Activated T-helper 1 cell treated with anti-CD3 and anti-CD28 coated beads, Interleukin-12 subunit alpha, Interleukin-12 subunit beta, Interleukin-2, Interleukin-4 antibody, amounts not matched to agents 30 ng/mL and 10 ng/mL and 1 ng/mL, durations not matched to agents 14 hours and 24 hours and 36 hours (primary cell): ENCODE results near the gene PHLDB1. TPM values are rescaled to one million over a fixed set of nuclear protein-coding genes. Genes with fewer than 3 reads are reported as not detected.
"Not testable (repeated sequence)": the region's sequence is repeated elsewhere in the genome, so short reads cannot be mapped to it uniquely, and the experiment has no call there.

Experiments
- DNase-seq: peaks from one replicate; pipeline ENCODE4 v3.0.0; 2021; ENCODE audit warnings: low spot score
- H3K27ac Mint-ChIP-seq: one replicate; pipeline ENCODE4 v1.8.0; 2021; ENCODE audit warnings: mild to moderate bottlenecking, mixed read lengths
- H3K27me3 Mint-ChIP-seq: one replicate; pipeline ENCODE4 v1.8.0; 2022; ENCODE audit warnings: mild to moderate bottlenecking, moderate library complexity, mixed read lengths; ENCODE audit not compliant: insufficient read depth
- H3K36me3 Mint-ChIP-seq: one replicate; pipeline ENCODE4 v1.8.0; 2021; ENCODE audit warnings: low read depth, mixed read lengths
- H3K4me1 Mint-ChIP-seq: one replicate; pipeline ENCODE4 v1.8.0; 2021; ENCODE audit warnings: low read depth, mixed read lengths
- H3K4me3 Mint-ChIP-seq: one replicate; pipeline ENCODE4 v1.8.0; 2021; ENCODE audit warnings: mild to moderate bottlenecking, moderate library complexity, mixed read lengths
- H3K9me3 Mint-ChIP-seq: one replicate; pipeline ENCODE4 v1.8.0; 2021; ENCODE audit warnings: mixed read lengths
- intact Hi-C: fragments of 100-400 bp; cut with micrococcal nuclease; formaldehyde crosslinking; loops from one replicate; pipeline ENCODE4 v1.15.1; 2024
- total RNA-seq: library from RNA; stranded (reverse); gene quantifications from 2 replicates; pipeline ENCODE4 v1.2.3, GENCODE V29; 2022

PHLDB1 gene
- total RNA-seq, 1 donor from 2014 or later: 1.4 TPM

DNA sequence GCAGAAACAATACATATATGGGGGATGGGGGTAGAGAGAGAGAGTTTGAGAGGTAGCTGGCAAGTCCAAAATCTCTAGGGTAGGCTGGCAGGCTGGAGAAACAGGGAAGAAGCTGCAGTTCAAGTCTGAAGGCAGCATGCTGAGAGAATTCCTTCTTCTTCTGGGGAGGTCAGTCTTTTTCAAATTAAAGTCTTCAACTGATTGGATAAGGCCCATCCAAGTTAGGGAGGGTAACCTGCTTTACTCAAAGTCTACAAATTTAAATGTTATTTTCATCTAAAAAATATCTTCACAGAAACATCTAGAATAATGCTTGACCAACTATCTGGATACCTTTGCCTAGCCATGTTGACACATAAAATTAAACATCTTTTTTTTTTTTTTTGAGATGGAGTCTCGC is 75.0 kb downstream of the PHLDB1 start:
- H3K9me3 Mint-ChIP-seq: no peaks in the 10 kb centered on the region
- intact Hi-C loops: no loop called here
- H3K27me3 Mint-ChIP-seq: peaks cover 21% of the 10 kb centered on the region
- no peak overlapping the region for H3K4me3 Mint-ChIP-seq
- no peak overlapping the region for H3K27ac Mint-ChIP-seq
- no peaks in the 10 kb centered on the region for H3K36me3 Mint-ChIP-seq
- no peak for DNase-seq
- no peaks in the 10 kb centered on the region for H3K4me1 Mint-ChIP-seq

DNA sequence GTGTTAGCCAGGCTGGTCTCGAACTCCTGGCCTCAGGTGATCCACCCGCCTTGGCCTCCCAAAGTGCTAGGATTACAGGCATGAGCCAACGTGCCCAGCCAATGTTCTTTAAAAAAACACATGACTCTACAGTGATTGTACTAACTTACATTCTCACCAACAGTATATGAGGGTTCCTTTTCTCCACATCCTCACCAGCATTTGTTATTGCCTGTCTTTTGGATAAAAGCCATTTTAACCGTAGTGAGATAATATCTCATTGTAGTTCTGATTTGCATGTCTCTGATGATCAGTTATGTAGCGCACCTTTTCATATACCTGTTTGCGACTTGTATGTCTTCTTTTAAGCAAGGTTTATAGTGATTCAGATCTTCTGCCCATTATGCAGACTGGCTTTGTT is 75.5 kb downstream of the PHLDB1 start:
- H3K27ac Mint-ChIP-seq, H3K4me3 Mint-ChIP-seq, H3K4me1 Mint-ChIP-seq, H3K36me3 Mint-ChIP-seq, DNase-seq, H3K9me3 Mint-ChIP-seq, intact Hi-C loops: not testable (repeated sequence)
- peaks cover 21% of the 10 kb centered on the region for H3K27me3 Mint-ChIP-seq

DNA sequence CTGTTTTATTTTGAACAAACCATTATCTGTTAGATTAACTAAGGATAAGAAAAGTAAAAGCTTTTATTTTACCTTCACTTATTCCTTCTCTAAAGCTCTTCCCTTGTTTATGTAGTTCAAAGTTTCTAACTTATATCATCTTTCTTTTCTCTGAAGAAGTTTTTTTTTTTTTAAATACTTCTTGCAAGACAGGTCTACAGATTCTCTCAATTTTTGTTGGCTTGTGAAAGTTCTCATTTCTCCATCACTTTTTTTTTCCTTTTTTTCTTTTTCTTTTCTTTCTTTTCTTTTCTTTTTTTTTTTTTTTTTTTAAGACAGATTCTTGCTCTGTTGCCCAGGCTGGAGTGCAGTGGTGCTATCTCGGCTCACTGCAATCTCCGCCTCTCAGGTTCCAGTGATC is 76.8 kb downstream of the PHLDB1 start:
- Mint-ChIP-seq H3K4me1 (peaks cover 5% of the 10 kb centered on the region), H3K9me3 (no peaks in the 10 kb centered on the region), H3K36me3 (no peaks in the 10 kb centered on the region), H3K27me3 (peaks cover 21% of the 10 kb centered on the region), H3K4me3 (no peak overlapping the region), H3K27ac (no peak overlapping the region)
- no peak for DNase-seq
- intact Hi-C loops: no loop called here

DNA sequence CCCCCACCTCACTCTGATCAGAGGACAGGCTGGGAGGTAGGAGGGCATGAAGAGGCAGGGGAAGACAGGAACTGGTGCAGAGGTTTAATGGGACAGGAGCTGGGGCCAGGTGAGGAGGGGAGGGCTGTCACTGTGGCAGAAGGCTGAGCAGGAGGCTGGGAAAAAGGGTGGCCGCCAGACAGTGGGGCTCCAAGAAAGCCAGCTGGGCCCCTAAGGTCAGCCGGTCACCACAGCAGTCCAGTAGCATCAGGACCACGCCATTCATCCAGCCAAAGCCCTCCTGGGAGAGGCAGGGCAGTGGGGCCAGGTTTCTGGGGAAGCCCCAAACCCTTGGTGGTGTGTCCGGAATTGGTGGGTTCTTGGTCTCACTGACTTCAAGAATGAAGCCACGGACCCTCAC is 80.5 kb downstream of the PHLDB1 start:
- no peak overlapping the region for H3K4me3 Mint-ChIP-seq
- peaks cover 13% of the 10 kb centered on the region for H3K27me3 Mint-ChIP-seq
- peaks cover 26% of the 10 kb centered on the region for H3K4me1 Mint-ChIP-seq
- no peaks in the 10 kb centered on the region for H3K36me3 Mint-ChIP-seq
- intact Hi-C loops: no loop called here
- DNase-seq: no peak
- H3K27ac Mint-ChIP-seq: no peak overlapping the region
- no peaks in the 10 kb centered on the region for H3K9me3 Mint-ChIP-seq

DNA sequence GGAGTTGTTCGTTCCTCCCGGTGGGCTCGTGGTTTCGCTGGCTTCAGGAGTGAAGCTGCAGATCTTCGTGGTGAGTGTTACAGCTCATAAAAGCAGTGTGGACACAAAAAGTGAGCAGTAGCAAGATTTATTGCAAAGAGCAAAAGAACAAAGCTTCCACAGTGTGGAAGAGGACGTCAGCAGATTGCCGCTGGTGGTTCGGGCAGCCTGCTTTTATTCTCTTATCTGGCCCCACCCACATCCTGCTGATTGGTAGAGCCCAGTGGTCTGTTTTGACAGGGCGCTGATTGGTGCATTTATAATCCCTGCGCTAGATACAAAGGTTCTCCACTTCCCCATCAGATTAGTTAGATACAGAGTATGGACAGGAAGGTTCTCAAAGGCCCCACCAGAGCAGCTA is 80.9 kb downstream of the PHLDB1 start:
- H3K36me3 Mint-ChIP-seq, H3K9me3 Mint-ChIP-seq, H3K4me3 Mint-ChIP-seq, DNase-seq, intact Hi-C loops, H3K27ac Mint-ChIP-seq: not testable (repeated sequence)
- peaks cover 14% of the 10 kb centered on the region for H3K27me3 Mint-ChIP-seq
- peaks cover 31% of the 10 kb centered on the region for H3K4me1 Mint-ChIP-seq

DNA sequence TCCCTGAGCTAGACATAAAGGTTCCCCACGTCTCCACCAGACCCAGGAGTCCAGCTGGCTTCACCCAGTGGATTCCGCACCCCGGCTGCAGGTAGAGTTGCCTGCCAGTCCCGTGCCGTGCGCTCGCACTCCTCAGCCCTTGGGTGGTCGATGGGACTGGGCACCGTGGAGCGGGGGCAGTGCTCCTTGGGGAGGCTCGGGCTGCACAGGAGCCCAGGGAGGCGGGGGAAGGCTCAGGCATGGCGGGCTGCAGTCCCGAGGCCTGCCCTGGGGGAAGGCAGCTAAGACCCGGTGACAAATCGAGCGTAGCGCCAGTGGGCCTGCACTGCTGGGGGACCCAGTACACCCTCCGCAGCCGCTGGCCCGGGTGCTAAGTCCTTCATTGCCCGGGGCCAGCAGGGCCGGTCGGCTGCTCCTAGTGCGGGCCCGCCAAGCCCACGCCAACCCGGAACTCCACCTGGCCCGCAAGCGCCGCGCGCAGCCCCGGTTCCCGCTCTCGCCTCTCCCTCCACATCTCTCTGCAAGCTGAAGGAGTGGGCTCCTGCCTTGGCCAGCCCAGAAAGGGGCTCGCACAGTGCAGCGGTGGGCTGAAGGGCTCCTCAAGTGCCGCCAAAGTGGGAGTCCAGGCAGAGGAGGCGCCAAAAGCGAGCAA is 81.6 kb downstream of the PHLDB1 start:
- Mint-ChIP-seq H3K27me3 (peaks cover 14% of the 10 kb centered on the region), H3K36me3 (no peaks in the 10 kb centered on the region), H3K9me3 (no peaks in the 10 kb centered on the region), H3K27ac (no peak overlapping the region), H3K4me1 (peaks cover 36% of the 10 kb centered on the region), H3K4me3 (no peak overlapping the region)
- intact Hi-C loops: no loop called here
- DNase-seq: no peak

DNA sequence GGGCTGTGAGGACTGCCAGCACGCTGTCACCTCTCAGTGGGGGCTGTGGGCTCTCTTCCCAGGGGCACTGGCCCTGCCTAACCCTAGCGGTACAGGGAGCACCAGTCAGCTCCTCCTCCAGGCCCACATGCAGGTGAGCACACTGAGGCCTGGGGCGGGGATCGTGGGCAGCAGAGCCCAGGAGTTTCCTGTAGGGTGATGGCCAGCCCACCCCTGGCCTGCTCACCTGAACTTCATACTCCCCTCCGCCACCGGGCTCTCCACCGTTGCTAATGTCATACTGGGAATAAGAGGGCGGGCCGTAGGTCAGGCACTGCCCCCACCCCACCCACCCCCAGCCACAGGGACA is 82.1 kb downstream of the PHLDB1 start:
- no peak overlapping the region for H3K4me3 Mint-ChIP-seq
- peaks cover 36% of the 10 kb centered on the region for H3K4me1 Mint-ChIP-seq
- peaks cover 14% of the 10 kb centered on the region for H3K27me3 Mint-ChIP-seq
- H3K36me3 Mint-ChIP-seq: no peaks in the 10 kb centered on the region
- intact Hi-C loops: no loop called here
- H3K9me3 Mint-ChIP-seq: no peaks in the 10 kb centered on the region
- DNase-seq: no peak
- H3K27ac Mint-ChIP-seq: no peak overlapping the region

DNA sequence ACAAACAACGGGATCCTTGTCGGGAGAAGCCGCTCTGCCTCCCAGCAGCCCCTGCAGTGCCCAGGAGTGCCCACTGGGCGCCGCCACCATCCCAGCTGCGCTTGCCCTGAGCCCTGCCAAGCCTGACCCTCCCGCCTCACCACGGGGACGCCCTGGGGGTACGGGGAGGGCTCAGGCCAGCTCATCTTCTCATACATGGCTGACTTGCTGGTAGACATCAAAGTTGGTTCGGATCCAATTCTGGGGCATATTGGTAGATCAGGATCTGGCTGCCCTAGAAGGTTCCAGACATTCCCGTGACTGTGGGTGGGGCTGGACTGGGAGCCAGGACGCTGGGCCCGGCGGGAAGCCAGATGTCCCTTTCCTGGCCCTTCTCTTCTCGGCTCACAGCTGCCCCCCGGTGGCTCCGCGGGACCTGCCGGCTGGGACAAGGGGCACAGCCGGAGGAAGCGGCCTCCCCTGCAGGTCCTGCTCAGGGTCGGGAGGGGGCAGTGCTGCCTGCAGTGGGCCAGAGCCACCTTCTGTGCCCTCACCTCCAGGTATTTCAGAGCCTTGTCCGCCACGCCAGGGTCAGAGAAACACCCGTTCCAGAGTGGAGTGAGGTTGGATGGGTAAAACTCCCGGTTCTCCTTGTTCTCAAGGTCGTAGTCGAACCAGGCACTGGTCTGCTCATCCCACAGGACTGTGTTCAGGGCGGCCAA is 82.6 kb downstream of the PHLDB1 start:
- Mint-ChIP-seq H3K27me3 (peaks cover 10% of the 10 kb centered on the region), H3K4me1 (peaks cover 36% of the 10 kb centered on the region), H3K9me3 (no peaks in the 10 kb centered on the region), H3K36me3 (no peaks in the 10 kb centered on the region), H3K27ac (peak overlapping the region; percentile 52), H3K4me3 (peak overlapping the region; percentile 60)
- peak; percentile 72 for DNase-seq
- intact Hi-C loops: loop anchor here (1.0 to 2.0 kb wide), 4 partner anchors 63 to 266 kb away; partner anchors contain the start of genes DDX6 and UPK2

DNA sequence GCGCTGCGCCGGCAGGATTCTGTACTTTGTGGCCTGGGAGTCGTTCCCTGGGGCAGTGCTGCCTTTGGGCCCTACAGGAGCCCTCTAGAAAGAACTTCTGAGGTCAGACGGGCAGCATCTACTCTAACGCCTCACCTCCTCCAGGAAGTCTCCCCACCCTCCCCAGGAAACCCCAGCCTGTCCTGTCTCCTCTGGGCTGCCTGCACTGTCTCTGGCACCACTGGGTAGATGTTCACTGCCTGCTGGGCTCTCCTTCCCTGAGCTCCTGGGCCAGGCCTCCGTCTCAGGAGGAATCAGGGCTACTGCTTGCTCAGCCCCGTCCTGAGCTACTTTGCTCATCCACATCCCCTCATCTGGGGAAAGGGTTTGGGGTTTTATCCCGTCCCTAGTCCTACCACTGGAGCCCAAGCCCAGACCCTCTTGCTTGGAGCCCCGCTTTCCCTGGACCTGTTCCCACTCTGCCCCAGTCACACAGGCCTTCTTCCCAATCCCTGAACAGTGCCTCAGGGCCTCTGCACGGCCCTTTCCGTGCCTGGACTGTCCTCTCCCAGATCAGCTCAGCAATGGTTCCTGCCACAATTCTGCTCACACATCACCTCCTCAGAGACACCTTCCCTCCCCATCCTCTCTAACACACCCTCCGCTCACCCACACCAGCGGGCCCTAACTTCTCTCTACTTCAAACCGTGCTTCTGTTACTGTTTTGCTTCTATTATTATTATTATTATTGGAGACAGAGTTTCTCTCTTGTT is 83.3 kb downstream of the PHLDB1 start:
- Mint-ChIP-seq H3K36me3 (no peaks in the 10 kb centered on the region), H3K4me1 (peaks cover 36% of the 10 kb centered on the region), H3K27me3 (peaks cover 7% of the 10 kb centered on the region), H3K9me3 (no peaks in the 10 kb centered on the region), H3K4me3 (peak overlapping the region; percentile 47), H3K27ac (peak overlapping the region; percentile 44)
- DNase-seq: no peak
- intact Hi-C loops: loop anchor here (1.0 to 2.0 kb wide), 4 partner anchors 62 to 266 kb away; partner anchors contain the start of genes DDX6 and UPK2

DNA sequence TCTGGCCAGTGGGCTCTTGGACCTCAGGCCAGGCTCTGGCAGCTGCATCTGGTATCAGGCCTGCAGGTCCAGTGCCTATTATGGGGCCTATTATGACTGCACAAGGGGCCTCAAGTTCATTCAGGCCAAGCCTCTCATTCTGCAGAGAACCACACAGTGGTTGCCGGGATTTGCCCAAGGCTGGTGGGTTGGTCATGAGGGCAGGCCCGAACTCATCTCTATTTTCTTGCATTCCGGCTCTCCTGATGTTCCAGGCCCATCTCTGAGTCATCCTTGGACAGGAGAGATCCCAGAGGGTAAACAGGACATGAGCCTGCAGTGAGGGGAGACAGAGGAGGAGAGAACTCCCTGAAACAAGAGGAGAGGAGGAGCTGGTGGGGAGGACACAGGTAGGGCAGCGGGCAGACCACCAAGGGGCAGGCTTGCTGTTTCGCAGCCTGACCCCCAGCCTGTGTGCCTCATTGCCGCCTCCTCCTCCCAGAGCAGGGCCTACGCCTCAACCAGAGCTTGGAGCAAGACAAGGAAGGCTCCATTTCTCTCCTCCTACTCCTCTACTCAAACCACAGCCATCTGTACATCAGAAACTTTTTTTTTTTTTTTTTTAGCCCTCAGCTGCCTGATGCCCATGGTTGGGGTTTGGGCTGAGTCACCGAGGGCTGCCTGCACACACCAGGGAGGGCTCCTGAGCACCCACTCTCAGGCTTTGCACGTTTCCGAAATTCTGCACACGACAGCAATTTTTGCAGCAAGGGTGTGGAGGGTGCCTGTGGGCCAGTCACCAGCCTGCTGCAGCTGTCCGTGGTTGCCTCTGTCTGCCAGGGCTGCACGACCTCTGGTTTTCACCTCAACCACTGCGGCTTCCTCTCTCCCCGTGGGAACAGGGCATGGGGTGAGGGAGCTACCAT is 84.8 kb downstream of the PHLDB1 start:
- intact Hi-C loops: loop anchor here (2.0 kb wide), 2 partner anchors 61 to 99 kb away; partner anchors contain the start of gene DDX6
- Mint-ChIP-seq H3K9me3 (no peaks in the 10 kb centered on the region), H3K4me3 (no peak overlapping the region), H3K27ac (no peak overlapping the region), H3K36me3 (no peaks in the 10 kb centered on the region), H3K4me1 (peaks cover 36% of the 10 kb centered on the region), H3K27me3 (peaks cover 3% of the 10 kb centered on the region)
- peak; percentile 33 for DNase-seq

DNA sequence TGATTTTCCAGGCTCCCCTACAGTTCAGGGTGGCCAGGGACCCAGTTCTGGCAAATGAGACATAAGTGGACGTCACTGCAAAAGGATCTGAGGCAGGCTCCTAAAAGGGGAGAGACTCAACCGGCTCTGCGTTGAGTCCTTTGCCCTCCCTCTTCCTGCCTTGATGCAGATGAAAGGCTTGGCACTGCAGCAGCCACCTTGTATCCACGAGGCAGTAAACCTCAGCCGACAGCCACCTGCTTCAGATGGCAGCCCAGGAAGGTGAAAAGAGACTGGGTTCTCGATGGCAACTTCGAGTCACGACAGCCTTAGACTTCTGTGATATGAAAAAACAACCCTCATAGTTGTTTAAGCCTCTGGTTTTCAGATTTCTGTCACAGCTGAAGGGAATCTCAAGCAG is 86.8 kb downstream of the PHLDB1 start:
- Mint-ChIP-seq H3K4me1 (peaks cover 31% of the 10 kb centered on the region), H3K27me3 (peaks cover 6% of the 10 kb centered on the region), H3K27ac (no peak overlapping the region), H3K4me3 (no peak overlapping the region), H3K36me3 (no peaks in the 10 kb centered on the region), H3K9me3 (no peaks in the 10 kb centered on the region)
- intact Hi-C loops: no loop called here
- no peak for DNase-seq

DNA sequence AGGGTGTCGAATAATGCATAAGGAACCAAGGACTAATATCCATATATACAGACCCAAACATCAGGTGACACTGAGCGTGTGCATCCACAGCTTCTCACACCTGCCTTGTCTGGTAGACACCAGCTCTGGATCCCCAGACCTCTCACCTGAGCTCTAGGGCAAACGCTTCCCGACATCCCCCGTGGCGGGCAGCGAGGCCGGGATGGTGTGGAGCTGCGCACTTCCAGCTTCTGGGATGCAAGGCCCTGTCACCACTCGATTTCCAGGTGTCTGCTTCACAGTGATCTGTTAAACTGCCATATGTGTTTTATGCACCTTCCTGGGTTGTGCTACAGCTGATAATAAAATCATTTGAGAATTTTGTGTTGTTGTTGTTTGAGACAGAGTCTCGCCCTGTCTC is 87.4 kb downstream of the PHLDB1 start:
- intact Hi-C loops: no loop called here
- H3K4me1 Mint-ChIP-seq: peaks cover 30% of the 10 kb centered on the region

More for the DNA sequence above, 87.4 kb downstream of the PHLDB1 start:
- peaks cover 6% of the 10 kb centered on the region for H3K27me3 Mint-ChIP-seq
- H3K4me3 Mint-ChIP-seq: no peak overlapping the region
- no peak for DNase-seq
- H3K36me3 Mint-ChIP-seq: no peaks in the 10 kb centered on the region
- no peaks in the 10 kb centered on the region for H3K9me3 Mint-ChIP-seq
- no peak overlapping the region for H3K27ac Mint-ChIP-seq
